ENCODE measurements around the gene ERC2.

The ERC2 gene

GRCh38 chr3:56339671-56340070, 128.6 kb downstream of the ERC2 start:
- no peak for TF ChIP-seq ZFX (IDR thresholded peaks at IDR 0.05; ENCODE audit: borderline replicate concordance)
- no peak for TF ChIP-seq CTCF (IDR thresholded peaks at IDR 0.05)
- no peak overlapping the region for H3K27ac ChIP-seq

GRCh38 chr3:56339244-56339643, 129.0 kb downstream of the ERC2 start:
- TF ChIP-seq ZFX (IDR thresholded peaks at IDR 0.05; ENCODE audit: borderline replicate concordance) = no peak
- TF ChIP-seq CTCF (IDR thresholded peaks at IDR 0.05) = no peak
- H3K27ac ChIP-seq = no peak overlapping the region

- TF ChIP-seq ZFX (IDR thresholded peaks at IDR 0.05; ENCODE audit: borderline replicate concordance) (no peak), CTCF (IDR thresholded peaks at IDR 0.05) (no peak)
- H3K27ac ChIP-seq = no peak overlapping the region
These were observed 132.2 kb downstream of the ERC2 start for GRCh38 chr3:56336023-56336422.

GRCh38 chr3:56324473-56324872, 143.8 kb downstream of the ERC2 start:
- no peak overlapping the region for H3K27ac ChIP-seq
- no peak for TF ChIP-seq ZFX (IDR thresholded peaks at IDR 0.05; ENCODE audit: borderline replicate concordance)
- TF ChIP-seq CTCF (IDR thresholded peaks at IDR 0.05) = no peak

- TF ChIP-seq ZFX (IDR thresholded peaks at IDR 0.05; ENCODE audit: borderline replicate concordance) (no peak), CTCF (IDR thresholded peaks at IDR 0.05) (no peak)
- H3K27ac ChIP-seq = no peak overlapping the region
These were observed 144.3 kb downstream of the ERC2 start for GRCh38 chr3:56323986-56324420.

GRCh38 chr3:56322862-56323261, 145.4 kb downstream of the ERC2 start:
- TF ChIP-seq ZFX (IDR thresholded peaks at IDR 0.05; ENCODE audit: borderline replicate concordance) (no peak), CTCF (IDR thresholded peaks at IDR 0.05) (no peak)
- H3K27ac ChIP-seq = no peak overlapping the region

- H3K27ac ChIP-seq = no peak overlapping the region
- no peak for TF ChIP-seq ZFX (IDR thresholded peaks at IDR 0.05; ENCODE audit: borderline replicate concordance)
- TF ChIP-seq CTCF (IDR thresholded peaks at IDR 0.05) = no peak
These were observed 146.4 kb downstream of the ERC2 start for GRCh38 chr3:56321892-56322291.

Measured in 22Rv1 (cell line).